Posterior vena cava (tissue), 2 donors: ENCODE data around the gene ACSM5. TPM values are rescaled to one million over a fixed set of nuclear protein-coding genes. Genes with fewer than 3 reads are reported as not detected.

Source experiments
- DNase-seq: peaks from one replicate; pipeline ENCODE4 v3.0.0-alpha.2; 2020; ENCODE audit warnings: low spot score
- intact Hi-C, 2 donors: fragments of 100-400 bp; cut with DNase I; formaldehyde crosslinking; loops; one replicate each; pipeline versions ENCODE4 v1.14.1 to v1.14.2; 2022 to 2023
- long read RNA-seq, 2 donors: library from polyadenylated mRNA; unstranded; transcript quantifications; one replicate each; pipeline ENCODE4 v2.0.0, GENCODE V29; 2020 to 2021
- total RNA-seq, 2 donors: library from RNA; stranded (reverse); fragmentation: NEBNext Ultra II Directional; extraction: Animal tissue kit (Norgen Biotek cat#: 25700); gene quantifications; one replicate each; pipeline ENCODE4 v1.2.1, GENCODE V29; 2021
- donor health status: DM: yes; HTN: yes; CAD: no.
- donor health status: DM: yes; HTN: yes; CAD: no.

Gene ACSM5, protein sequence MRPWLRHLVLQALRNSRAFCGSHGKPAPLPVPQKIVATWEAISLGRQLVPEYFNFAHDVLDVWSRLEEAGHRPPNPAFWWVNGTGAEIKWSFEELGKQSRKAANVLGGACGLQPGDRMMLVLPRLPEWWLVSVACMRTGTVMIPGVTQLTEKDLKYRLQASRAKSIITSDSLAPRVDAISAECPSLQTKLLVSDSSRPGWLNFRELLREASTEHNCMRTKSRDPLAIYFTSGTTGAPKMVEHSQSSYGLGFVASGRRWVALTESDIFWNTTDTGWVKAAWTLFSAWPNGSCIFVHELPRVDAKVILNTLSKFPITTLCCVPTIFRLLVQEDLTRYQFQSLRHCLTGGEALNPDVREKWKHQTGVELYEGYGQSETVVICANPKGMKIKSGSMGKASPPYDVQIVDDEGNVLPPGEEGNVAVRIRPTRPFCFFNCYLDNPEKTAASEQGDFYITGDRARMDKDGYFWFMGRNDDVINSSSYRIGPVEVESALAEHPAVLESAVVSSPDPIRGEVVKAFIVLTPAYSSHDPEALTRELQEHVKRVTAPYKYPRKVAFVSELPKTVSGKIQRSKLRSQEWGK
- 1 to 10 TPM; 1.5 to 3.0 TPM for total RNA-seq
- long read RNA-seq, donor 1, partial matches to known transcripts: 0 of 1 reads
- long read RNA-seq, donor 1, other reads (novel, unspliced or antisense): 0 of 1 reads
- long read RNA-seq, donor 2, partial matches to known transcripts: 0 of 3 reads
- long read RNA-seq, donor 2, other reads (novel, unspliced or antisense): 0 of 3 reads

DNA sequence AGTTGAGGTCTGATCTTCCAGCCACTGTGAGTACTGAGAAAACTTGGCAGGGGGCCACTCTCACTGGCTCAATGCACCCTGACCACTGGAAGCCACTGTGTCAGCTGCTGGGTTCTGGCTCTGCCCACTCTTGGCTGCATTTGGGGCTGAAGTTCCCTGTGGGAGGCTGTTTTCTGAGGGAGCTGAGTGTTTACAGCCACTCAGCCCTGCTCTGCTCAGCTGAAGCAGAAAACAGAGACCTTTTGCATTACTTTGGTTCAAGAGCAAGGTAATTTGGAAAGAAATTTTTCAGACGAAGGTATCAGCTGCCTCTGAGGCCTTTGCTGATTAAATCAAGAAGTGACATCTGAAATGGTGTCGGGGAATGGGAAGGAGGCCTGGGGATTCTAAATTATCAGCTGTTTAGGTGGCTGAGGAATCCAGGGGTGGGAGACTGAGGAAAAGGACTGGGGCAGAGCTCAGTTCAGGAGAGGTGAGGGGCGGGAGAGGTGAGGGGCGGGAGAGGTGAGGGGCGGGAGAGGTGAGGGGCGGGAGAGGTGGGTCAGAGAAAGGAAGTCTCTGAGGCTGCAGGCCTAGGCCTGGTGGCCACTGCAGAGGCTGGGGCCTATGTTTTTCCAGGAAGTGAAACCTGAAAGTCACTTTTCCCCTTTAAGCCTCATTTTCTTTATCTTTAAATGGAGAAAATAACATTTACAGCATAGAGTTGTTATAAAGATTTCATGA, at the start of gene ACSM5:
Gene ACSM5, plus strand, starts transcription at position 137 of the 723 bp plus-strand sequence. CDS start 1,951 bp downstream, outside the sequence.
- peak; percentile 80 for DNase-seq
- intact Hi-C loops: no loop called here

DNA sequence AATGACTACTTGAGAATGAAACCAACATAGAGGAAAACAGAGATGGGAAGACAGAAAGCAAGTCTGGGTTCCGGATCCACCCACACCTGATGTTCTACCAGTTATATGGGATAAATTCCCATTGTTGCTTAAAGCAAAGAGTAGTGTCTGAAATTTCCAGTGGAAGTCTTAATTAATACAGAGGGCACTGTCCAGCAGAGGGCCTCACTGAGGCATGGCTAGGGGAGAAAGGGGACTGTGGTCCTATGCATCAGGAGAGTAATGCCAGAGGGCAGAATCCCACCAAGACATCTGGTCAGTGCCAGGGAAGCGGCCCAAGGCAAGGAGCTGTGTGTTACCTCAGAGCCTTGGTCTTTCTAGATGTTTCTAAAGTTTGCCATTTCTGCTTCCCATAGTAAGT, 49.3 kb upstream of the ACSM5 start:
- no peak for DNase-seq
- intact Hi-C loops: no loop called here

- intact Hi-C loops: no loop called here
Measured at GRCh38 chr16:20363191-20363590, 46.1 kb upstream of the ACSM5 start.

DNA sequence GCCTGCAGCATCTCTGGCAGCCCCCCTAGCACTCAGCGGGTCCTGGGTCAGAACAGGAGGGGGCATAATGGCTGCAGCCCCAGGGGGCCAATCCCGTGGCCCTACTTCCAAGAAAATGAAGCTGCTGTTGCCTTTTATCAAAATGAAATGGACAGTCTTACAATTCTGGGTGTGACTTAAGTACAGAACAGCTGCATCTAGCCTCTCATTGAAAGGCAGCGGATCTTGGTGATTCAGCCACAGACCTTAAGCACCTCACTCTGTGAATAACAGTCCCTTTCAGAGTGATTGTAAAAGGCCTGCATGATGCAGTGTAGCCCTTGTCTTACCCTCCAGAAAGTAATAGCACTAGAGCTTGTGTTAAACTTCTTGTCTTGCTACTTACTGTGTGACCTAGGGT, 45.3 kb upstream of the ACSM5 start:
- DNase-seq: no peak
- intact Hi-C loops: no loop called here

More at GRCh38 chr16:20363191-20363590, 46.1 kb upstream of the ACSM5 start:
- DNase-seq: no peak

- no peak for DNase-seq
- intact Hi-C loops: no loop called here
Measured at GRCh38 chr16:20369452-20370054, 39.8 kb upstream of the ACSM5 start.

- no peak for DNase-seq
- intact Hi-C loops: no loop called here
Measured at GRCh38 chr16:20372701-20373100, 36.6 kb upstream of the ACSM5 start.

- intact Hi-C loops: no loop called here
- no peak for DNase-seq
Measured at GRCh38 chr16:20377181-20377580, 32.2 kb upstream of the ACSM5 start.

- no peak for DNase-seq
- intact Hi-C loops: loop anchor here in 1 of 2 donors (10.0 kb wide), 1 partner anchor 476 kb away; no protein-coding TSS in a partner anchor
Measured at GRCh38 chr16:20380782-20381181, 28.6 kb upstream of the ACSM5 start.

DNA sequence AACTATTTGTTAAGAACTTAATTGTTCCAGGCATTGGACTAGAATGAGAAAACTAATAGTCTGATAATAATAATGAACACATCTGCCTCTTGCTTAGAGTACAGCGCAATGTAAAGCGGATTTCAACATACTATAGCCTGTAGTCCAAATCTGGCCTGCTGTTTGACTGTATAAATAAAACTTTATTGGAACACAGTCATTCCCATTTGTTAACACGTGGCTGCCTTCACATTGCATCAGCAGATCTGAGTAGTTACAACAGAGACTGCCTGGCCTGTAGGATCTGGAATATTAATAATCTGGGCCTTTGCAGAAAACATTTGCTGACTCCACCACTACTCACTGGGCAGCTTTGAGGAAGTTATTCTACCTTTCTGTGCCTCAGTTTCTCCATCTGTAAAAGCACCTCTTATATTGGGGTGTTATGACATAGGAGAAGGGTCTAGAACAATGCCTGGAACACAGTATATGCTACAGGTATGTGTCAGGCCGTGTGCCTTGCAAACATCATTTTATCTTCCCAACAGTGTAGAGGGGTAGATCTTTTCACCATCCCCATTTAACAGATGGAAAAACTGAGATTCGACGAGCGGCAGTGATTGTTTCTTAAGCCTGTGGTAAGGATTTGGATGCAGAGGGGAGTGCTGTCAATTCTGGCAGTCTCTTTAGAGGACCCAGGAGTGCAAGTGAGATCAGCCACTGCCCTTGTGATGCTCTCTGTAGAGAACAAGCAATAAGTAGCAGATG, 27.0 kb upstream of the ACSM5 start:
- intact Hi-C loops: loop anchor here in 1 of 2 donors (10.0 kb wide), 1 partner anchor 478 kb away; no protein-coding TSS in a partner anchor
- DNase-seq: no peak

DNA sequence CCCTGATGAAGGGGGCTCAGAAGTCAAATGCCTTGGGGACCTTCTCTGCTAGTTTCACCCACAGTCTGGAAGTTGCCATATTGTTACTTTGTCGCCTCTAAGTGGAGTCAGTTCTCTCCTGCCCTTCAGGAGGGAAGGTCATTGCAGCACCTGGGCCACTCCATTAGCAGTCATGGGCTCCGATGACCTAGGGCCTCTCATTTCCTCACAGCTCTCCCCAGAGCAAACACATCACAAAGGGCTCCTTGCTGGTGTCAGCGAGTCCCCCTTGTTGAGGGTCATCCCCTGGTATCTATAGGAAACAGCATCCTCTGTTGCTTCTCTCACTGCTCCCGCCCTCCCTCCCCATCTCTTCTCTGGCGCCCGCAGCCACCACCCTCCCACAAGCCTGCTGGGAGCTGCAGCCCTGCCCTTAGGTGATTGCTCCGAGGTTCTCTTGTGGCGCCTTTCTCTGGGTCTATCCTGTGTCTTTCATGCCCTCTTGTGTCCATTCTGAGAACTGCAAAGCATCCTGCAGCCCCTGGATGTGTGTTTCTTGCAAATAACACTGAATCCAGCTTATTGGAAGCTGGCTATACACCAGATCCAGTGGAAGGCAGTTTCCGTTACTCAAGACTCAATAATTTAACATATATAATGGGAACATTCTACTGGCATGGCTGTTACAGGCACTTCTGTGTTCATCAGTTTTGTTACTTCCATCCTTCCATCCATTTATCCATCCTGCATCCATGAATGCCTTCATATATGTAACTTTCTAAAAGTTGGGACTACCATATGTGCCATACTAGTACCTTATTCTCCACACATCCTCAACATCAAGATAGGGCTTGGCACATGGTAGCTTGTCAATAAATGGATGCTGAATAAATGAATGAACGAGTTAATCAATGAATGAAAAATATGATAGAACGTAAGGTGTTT, 26.0 kb upstream of the ACSM5 start:
- intact Hi-C loops: loop anchor here in 1 of 2 donors (10.0 kb wide), 1 partner anchor 479 kb away; no protein-coding TSS in a partner anchor
- DNase-seq: no peak

GRCh38 chr16:20385844-20386832, 23.2 kb upstream of the ACSM5 start:
- intact Hi-C loops: loop anchor here in 1 of 2 donors (10.0 kb wide), 1 partner anchor 481 kb away; no protein-coding TSS in a partner anchor
- no peak for DNase-seq

DNA sequence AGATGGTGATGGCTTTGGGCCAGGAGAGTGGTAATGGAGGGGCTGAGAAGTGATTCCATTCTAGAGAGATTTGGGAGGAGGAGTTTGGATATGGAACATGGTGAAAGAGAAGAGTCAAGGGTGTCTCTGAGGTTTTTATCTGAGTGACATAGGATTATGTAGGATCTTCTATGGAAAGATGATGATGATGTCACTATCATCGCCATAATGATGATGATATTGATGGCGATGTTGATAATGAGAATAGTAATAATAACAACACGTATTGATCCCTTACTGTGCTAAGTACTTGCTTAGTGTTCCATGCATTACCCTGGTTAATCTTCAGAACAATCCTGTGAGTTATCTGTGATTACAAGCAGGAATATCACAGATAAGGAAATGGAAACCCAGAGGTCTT, 21.4 kb upstream of the ACSM5 start:
- no peak for DNase-seq
- intact Hi-C loops: loop anchor here in 1 of 2 donors (10.0 kb wide), 1 partner anchor 483 kb away; no protein-coding TSS in a partner anchor

DNA sequence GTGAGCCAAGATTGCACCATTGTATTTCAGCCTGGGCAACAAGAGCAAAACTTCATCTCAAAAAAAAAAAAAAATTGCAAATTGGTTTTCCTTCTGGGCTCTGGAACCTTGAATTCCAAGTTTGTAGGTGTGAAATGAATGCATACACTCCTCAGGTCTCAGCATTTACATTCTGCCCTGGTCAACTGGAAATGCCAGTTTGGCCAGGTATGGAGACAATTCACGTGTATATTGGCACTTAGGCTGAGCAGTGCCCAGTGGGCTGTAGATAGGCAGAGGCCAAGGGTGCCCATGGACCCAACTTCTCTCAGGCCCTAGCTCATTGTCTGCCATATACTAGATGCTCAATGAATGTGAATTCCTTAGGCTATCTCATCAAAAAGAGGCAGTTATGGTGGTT, 20.5 kb upstream of the ACSM5 start:
- intact Hi-C loops: loop anchor here in 1 of 2 donors (10.0 kb wide), 1 partner anchor 484 kb away; no protein-coding TSS in a partner anchor
- DNase-seq: no peak

GRCh38 chr16:20391045-20391444, 18.3 kb upstream of the ACSM5 start:
- intact Hi-C loops: loop anchor here in 1 of 2 donors (5.0 kb wide), 1 partner anchor 934 kb away; no protein-coding TSS in a partner anchor

GRCh38 chr16:20393801-20394577, 15.3 kb upstream of the ACSM5 start:
- no peak for DNase-seq
- intact Hi-C loops: loop anchor here in 1 of 2 donors (5.0 kb wide), 1 partner anchor 937 kb away; no protein-coding TSS in a partner anchor

More at GRCh38 chr16:20391045-20391444, 18.3 kb upstream of the ACSM5 start:
- no peak for DNase-seq
